Fibroblast of pulmonary artery (primary cell): ENCODE results near the gene CHIT1.
A peak's percentile ranks its signal among the peaks of the same experiment; 100 is the strongest.

Experiments
- DNase-seq: peaks from one replicate; pipeline ENCODE4 v3.0.0-alpha.2; 2010; ENCODE audit warnings: low read depth
- H3K4me3 ChIP-seq: replicated peaks from 2 replicates; pipeline ENCODE4 v1.5.1; 2011; ENCODE audit warnings: low read depth, mild to moderate bottlenecking, control low read depth, low read length, moderate library complexity
- CTCF ChIP-seq: IDR thresholded peaks from 2 replicates; pipeline ENCODE4 v1.5.1; 2011; ENCODE audit warnings: mild to moderate bottlenecking, control low read depth, low read length, inconsistent platforms; ENCODE audit errors: missing control alignments

CHIT1 gene

GRCh38 chr1:203216274-203217138 lies 13.0 kb downstream of the CHIT1 start:
- TF ChIP-seq CTCF, result peak; percentile 65
- no peak overlapping the region for H3K4me3 ChIP-seq
- DNase-seq, result peak; percentile 83

GRCh38 chr1:203215573-203215972 lies 13.9 kb downstream of the CHIT1 start:
- no peak for DNase-seq
- no peak overlapping the region for H3K4me3 ChIP-seq
- TF ChIP-seq CTCF, result no peak

GRCh38 chr1:203214871-203215270 lies 14.6 kb downstream of the CHIT1 start:
- no peak overlapping the region for H3K4me3 ChIP-seq
- DNase-seq, result no peak
- TF ChIP-seq CTCF, result no peak

GRCh38 chr1:203213126-203213525 lies 16.3 kb downstream of the CHIT1 start:
- H3K4me3 ChIP-seq, result no peak overlapping the region
- DNase-seq, result no peak
- TF ChIP-seq CTCF, result no peak

- no peak overlapping the region for H3K4me3 ChIP-seq
- no peak for TF ChIP-seq CTCF
- DNase-seq, result no peak
Measured at GRCh38 chr1:203211812-203212211, 17.7 kb downstream of the CHIT1 start.

- no peak overlapping the region for H3K4me3 ChIP-seq
- no peak for TF ChIP-seq CTCF
- no peak for DNase-seq
Measured at GRCh38 chr1:203210988-203211387, 18.5 kb downstream of the CHIT1 start.

GRCh38 chr1:203210350-203210749 lies 19.1 kb downstream of the CHIT1 start:
- H3K4me3 ChIP-seq, result no peak overlapping the region
- no peak for TF ChIP-seq CTCF
- DNase-seq, result no peak
